H1 (cell line): ENCODE data around the gene ZNF836. TPM values are rescaled to one million over a fixed set of nuclear protein-coding genes. Genes with fewer than 3 reads are reported as not detected.

Source experiments
- CTBP2 ChIP-seq: IDR thresholded peaks from 2 replicates; pipeline ENCODE4 v1.7.0; 2011; ENCODE audit warnings: borderline replicate concordance, mild to moderate bottlenecking, moderate library complexity, mixed read lengths, low read length; ENCODE audit not compliant: insufficient read depth, insufficient read length
- MAFK ChIP-seq: IDR thresholded peaks from 2 replicates; pipeline ENCODE4 v1.6.1; 2012; ENCODE audit warnings: low read depth, mild to moderate bottlenecking, improper control_type of control experiment, low read length
- NRF1 ChIP-seq: IDR thresholded peaks from 2 replicates; pipeline ENCODE4 v1.6.1; 2011; ENCODE audit warnings: mild to moderate bottlenecking, low read depth, low read length, improper control_type of control experiment
- POU5F1 ChIP-seq: IDR thresholded peaks from 2 replicates; pipeline ENCODE4 v1.6.1; 2011; ENCODE audit warnings: low read depth, mild to moderate bottlenecking, low read length, moderate library complexity
- SIX5 ChIP-seq: IDR thresholded peaks from 2 replicates; pipeline ENCODE4 v1.6.1; 2011; ENCODE audit warnings: mild to moderate bottlenecking, low read depth, low read length
- SP4 ChIP-seq: IDR thresholded peaks from 2 replicates; pipeline ENCODE4 v1.6.1; 2012; ENCODE audit warnings: low read length, inconsistent platforms
- SUZ12 ChIP-seq: fragments of 200-600 bp; sonication (generic); IDR thresholded peaks from 2 replicates; pipeline ENCODE4 v1.6.1; 2012; ENCODE audit warnings: mild to moderate bottlenecking, inconsistent platforms, low read length, moderate library complexity, mixed read lengths
- polyA plus RNA-seq, 7 experiments: library from polyadenylated mRNA; depleted of rRNA in 3 of 7; stranded (reverse) in 5 of 7; unstranded in 2 of 7; fragments of >200 nt in 5 of 7; fragments of 200-250 nt in 2 of 7; gene quantifications; 1 replicate in 5 of 7; 2 replicates in 1 of 7; 4 replicates in 1 of 7; pipeline versions ENCODE4 v1.2.1 to v1.2.3, GENCODE V29; 2011 to 2013; ENCODE audit warnings: missing spikeins in 2 of 7, mixed read lengths in 2 of 7
- total RNA-seq: library from RNA; stranded (reverse); fragmentation: NEBNext Ultra II Directional; extraction: Animal tissue kit (Norgen Biotek cat#: 25700); gene quantifications from 2 replicates; pipeline ENCODE4 v1.2.1, GENCODE V29; 2021
- TF ChIP-seq, protein P1 (sequence below), 3 experiments: IDR thresholded peaks; 1 replicate in 2 of 3; 2 replicates in 1 of 3; pipeline versions ENCODE4 v1.5.1 to v1.6.1; 2011; ENCODE audit warnings: low read length in 3 of 3, mild to moderate bottlenecking in 3 of 3, inconsistent platforms in 2 of 3, low read depth in 1 of 3, moderate library complexity in 1 of 3; ENCODE audit not compliant: insufficient read depth in 1 of 3; ENCODE audit errors: control extremely low read depth in 1 of 3
- TF ChIP-seq, protein P2 (sequence below): IDR thresholded peaks from 2 replicates; pipeline ENCODE4 v1.6.1; 2011; ENCODE audit warnings: low read depth, mild to moderate bottlenecking, low read length; ENCODE audit not compliant: insufficient read depth

ZNF836 gene
- total and polyA plus RNA-seq, 2 of the 8 experiments (the other 6 are each of a cell fraction or from before 2014, with no cell fraction given) = 5.6 to 27.2 TPM

DNA sequence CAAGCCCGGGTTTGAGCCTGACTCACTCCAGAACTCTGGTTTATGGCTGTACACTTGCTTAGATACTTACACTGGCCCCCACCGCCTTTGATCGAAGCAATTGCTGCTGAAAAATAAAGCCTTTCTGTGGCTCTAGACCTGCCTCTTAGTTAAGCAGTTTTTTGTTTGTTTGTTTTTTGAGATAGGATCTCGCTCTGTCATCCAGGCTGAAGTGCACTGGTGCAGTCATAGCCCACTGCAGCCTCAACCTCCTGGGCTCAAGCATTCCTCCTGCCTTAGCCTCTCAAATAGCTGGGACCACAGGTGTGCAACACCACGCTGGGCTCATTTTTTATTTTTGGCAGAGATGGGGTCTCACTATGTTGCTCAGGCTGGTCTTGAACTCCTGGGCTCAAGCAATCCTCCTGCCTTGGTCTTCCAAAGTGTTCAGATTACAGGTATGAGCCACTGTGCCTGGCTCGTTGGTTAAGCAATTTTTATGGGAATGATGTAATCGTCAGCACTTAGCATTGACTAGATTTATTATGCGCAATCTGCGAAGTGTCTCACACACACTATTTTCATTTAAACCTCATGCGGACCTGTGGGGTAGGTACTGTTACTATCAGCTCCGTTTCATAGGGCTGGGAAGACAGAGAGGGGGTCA is 40.6 kb upstream of the ZNF836 start (continued):
- TF ChIP-seq, protein P1, sequence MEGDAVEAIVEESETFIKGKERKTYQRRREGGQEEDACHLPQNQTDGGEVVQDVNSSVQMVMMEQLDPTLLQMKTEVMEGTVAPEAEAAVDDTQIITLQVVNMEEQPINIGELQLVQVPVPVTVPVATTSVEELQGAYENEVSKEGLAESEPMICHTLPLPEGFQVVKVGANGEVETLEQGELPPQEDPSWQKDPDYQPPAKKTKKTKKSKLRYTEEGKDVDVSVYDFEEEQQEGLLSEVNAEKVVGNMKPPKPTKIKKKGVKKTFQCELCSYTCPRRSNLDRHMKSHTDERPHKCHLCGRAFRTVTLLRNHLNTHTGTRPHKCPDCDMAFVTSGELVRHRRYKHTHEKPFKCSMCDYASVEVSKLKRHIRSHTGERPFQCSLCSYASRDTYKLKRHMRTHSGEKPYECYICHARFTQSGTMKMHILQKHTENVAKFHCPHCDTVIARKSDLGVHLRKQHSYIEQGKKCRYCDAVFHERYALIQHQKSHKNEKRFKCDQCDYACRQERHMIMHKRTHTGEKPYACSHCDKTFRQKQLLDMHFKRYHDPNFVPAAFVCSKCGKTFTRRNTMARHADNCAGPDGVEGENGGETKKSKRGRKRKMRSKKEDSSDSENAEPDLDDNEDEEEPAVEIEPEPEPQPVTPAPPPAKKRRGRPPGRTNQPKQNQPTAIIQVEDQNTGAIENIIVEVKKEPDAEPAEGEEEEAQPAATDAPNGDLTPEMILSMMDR (IDR thresholded peaks at IDR 0.05; ENCODE audit: control extremely low read depth in 1 of 3, insufficient read depth in 1 of 3, low read depth in 1 of 3, low read length in 3 of 3) = no peak
- TF ChIP-seq CTBP2 = no peak
- no peak for TF ChIP-seq MAFK
- no peak for TF ChIP-seq NRF1
- TF ChIP-seq SIX5 = no peak
- TF ChIP-seq SP4 = no peak
- TF ChIP-seq, protein P2, sequence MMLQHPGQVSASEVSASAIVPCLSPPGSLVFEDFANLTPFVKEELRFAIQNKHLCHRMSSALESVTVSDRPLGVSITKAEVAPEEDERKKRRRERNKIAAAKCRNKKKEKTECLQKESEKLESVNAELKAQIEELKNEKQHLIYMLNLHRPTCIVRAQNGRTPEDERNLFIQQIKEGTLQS = no peak
- no peak for TF ChIP-seq SUZ12
- TF ChIP-seq POU5F1 = no peak
